ENCODE measurements around the gene PLEKHA1.

The PLEKHA1 gene

GRCh38 chr10:122455376-122456079 is 81.0 kb downstream of the PLEKHA1 start:
- TF ChIP-seq REST (IDR thresholded peaks at IDR 0.05; ENCODE audit: insufficient replicate concordance, low read depth), result no peak
- TF ChIP-seq, protein P1, sequence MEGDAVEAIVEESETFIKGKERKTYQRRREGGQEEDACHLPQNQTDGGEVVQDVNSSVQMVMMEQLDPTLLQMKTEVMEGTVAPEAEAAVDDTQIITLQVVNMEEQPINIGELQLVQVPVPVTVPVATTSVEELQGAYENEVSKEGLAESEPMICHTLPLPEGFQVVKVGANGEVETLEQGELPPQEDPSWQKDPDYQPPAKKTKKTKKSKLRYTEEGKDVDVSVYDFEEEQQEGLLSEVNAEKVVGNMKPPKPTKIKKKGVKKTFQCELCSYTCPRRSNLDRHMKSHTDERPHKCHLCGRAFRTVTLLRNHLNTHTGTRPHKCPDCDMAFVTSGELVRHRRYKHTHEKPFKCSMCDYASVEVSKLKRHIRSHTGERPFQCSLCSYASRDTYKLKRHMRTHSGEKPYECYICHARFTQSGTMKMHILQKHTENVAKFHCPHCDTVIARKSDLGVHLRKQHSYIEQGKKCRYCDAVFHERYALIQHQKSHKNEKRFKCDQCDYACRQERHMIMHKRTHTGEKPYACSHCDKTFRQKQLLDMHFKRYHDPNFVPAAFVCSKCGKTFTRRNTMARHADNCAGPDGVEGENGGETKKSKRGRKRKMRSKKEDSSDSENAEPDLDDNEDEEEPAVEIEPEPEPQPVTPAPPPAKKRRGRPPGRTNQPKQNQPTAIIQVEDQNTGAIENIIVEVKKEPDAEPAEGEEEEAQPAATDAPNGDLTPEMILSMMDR (IDR thresholded peaks at IDR 0.05; ENCODE audit: insufficient read depth, low read length), result no peak
- no peak for TF ChIP-seq SPI1 (IDR thresholded peaks at IDR 0.05; ENCODE audit: borderline replicate concordance, low read depth)
- TF ChIP-seq GABPA (IDR thresholded peaks at IDR 0.05; ENCODE audit: low read depth), result no peak
- TF ChIP-seq POLR2AphosphoS5 (IDR thresholded peaks at IDR 0.05; ENCODE audit: low read depth), result no peak
- DNase-seq (ENCODE audit: low read depth in 1 of 2, low spot score in 1 of 2), result no peak
- Histone ChIP-seq H3K4me3 (replicated peaks; ENCODE audit: insufficient read depth, low read length) (no peak overlapping the region), H3K27ac (replicated peaks) (no peak overlapping the region), H3K27me3 (ENCODE audit: insufficient read depth, poor library complexity, severe bottlenecking) (peaks cover 18% of the 10 kb centered on the region)

- Histone ChIP-seq H3K27ac (replicated peaks) (no peak overlapping the region), H3K4me3 (replicated peaks; ENCODE audit: insufficient read depth, low read length) (no peak overlapping the region), H3K27me3 (ENCODE audit: insufficient read depth, poor library complexity, severe bottlenecking) (peaks cover 34% of the 10 kb centered on the region)
- no peak for TF ChIP-seq REST (IDR thresholded peaks at IDR 0.05; ENCODE audit: insufficient replicate concordance, low read depth)
- TF ChIP-seq SPI1 (IDR thresholded peaks at IDR 0.05; ENCODE audit: borderline replicate concordance, low read depth), result no peak
- TF ChIP-seq POLR2AphosphoS5 (IDR thresholded peaks at IDR 0.05; ENCODE audit: low read depth), result no peak
- TF ChIP-seq, protein P1 (IDR thresholded peaks at IDR 0.05; ENCODE audit: insufficient read depth, low read length), result no peak
- no peak for TF ChIP-seq GABPA (IDR thresholded peaks at IDR 0.05; ENCODE audit: low read depth)
- DNase-seq (ENCODE audit: low read depth in 1 of 2, low spot score in 1 of 2), result no peak
These were observed 83.4 kb downstream of the PLEKHA1 start for GRCh38 chr10:122457934-122458333.

DNA sequence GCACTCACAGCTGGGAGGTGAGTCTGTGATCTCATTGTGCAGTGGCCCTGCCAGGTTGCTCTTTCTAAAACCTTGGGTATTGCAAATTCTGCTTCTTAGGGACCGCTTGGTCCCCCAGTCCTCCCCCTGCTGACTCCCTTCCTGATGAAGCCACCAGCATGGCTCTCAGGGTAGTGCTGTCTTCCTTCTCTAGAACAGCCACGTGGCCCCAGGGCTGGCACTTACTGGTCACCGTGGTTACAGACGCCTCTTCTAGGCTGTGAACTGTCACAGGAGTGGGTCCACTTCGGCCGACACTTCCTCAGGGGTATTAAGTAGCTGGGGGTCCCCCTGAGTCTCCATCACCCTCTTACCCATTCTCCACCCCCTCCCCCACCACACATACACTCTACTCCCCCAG is 84.2 kb downstream of the PLEKHA1 start:
- Histone ChIP-seq H3K27me3 (ENCODE audit: insufficient read depth, poor library complexity, severe bottlenecking) (peaks cover 42% of the 10 kb centered on the region), H3K27ac (replicated peaks) (no peak overlapping the region), H3K4me3 (replicated peaks; ENCODE audit: insufficient read depth, low read length) (no peak overlapping the region)
- no peak for TF ChIP-seq REST (IDR thresholded peaks at IDR 0.05; ENCODE audit: insufficient replicate concordance, low read depth)
- no peak for TF ChIP-seq GABPA (IDR thresholded peaks at IDR 0.05; ENCODE audit: low read depth)
- no peak for TF ChIP-seq POLR2AphosphoS5 (IDR thresholded peaks at IDR 0.05; ENCODE audit: low read depth)
- no peak for TF ChIP-seq SPI1 (IDR thresholded peaks at IDR 0.05; ENCODE audit: borderline replicate concordance, low read depth)
- TF ChIP-seq, protein P1 (IDR thresholded peaks at IDR 0.05; ENCODE audit: insufficient read depth, low read length), result no peak
- no peak for DNase-seq (ENCODE audit: low read depth in 1 of 2, low spot score in 1 of 2)

All from HL-60 (cell line).